22Rv1 (cell line): Measurements from ENCODE around the gene HRH2.

Experiments
- ZFX ChIP-seq: fragments of 450-650 bp; IDR thresholded peaks from 2 replicates; pipeline ENCODE4 v1.6.1; 2017; ENCODE audit warnings: antibody characterized with exemption, borderline replicate concordance
- TF ChIP-seq, protein P1 (sequence below): fragments of 450-650 bp; IDR thresholded peaks from 2 replicates; pipeline ENCODE4 v1.5.1; 2017; ENCODE audit warnings: mild to moderate bottlenecking

- TF ChIP-seq, protein P1, sequence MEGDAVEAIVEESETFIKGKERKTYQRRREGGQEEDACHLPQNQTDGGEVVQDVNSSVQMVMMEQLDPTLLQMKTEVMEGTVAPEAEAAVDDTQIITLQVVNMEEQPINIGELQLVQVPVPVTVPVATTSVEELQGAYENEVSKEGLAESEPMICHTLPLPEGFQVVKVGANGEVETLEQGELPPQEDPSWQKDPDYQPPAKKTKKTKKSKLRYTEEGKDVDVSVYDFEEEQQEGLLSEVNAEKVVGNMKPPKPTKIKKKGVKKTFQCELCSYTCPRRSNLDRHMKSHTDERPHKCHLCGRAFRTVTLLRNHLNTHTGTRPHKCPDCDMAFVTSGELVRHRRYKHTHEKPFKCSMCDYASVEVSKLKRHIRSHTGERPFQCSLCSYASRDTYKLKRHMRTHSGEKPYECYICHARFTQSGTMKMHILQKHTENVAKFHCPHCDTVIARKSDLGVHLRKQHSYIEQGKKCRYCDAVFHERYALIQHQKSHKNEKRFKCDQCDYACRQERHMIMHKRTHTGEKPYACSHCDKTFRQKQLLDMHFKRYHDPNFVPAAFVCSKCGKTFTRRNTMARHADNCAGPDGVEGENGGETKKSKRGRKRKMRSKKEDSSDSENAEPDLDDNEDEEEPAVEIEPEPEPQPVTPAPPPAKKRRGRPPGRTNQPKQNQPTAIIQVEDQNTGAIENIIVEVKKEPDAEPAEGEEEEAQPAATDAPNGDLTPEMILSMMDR = no peak
- TF ChIP-seq ZFX = no peak
Observed at GRCh38 chr5:175670372-175670771, 12.5 kb downstream of the HRH2 start.
